ENCODE measurements around the gene LAMC3.

Gene LAMC3

DNA sequence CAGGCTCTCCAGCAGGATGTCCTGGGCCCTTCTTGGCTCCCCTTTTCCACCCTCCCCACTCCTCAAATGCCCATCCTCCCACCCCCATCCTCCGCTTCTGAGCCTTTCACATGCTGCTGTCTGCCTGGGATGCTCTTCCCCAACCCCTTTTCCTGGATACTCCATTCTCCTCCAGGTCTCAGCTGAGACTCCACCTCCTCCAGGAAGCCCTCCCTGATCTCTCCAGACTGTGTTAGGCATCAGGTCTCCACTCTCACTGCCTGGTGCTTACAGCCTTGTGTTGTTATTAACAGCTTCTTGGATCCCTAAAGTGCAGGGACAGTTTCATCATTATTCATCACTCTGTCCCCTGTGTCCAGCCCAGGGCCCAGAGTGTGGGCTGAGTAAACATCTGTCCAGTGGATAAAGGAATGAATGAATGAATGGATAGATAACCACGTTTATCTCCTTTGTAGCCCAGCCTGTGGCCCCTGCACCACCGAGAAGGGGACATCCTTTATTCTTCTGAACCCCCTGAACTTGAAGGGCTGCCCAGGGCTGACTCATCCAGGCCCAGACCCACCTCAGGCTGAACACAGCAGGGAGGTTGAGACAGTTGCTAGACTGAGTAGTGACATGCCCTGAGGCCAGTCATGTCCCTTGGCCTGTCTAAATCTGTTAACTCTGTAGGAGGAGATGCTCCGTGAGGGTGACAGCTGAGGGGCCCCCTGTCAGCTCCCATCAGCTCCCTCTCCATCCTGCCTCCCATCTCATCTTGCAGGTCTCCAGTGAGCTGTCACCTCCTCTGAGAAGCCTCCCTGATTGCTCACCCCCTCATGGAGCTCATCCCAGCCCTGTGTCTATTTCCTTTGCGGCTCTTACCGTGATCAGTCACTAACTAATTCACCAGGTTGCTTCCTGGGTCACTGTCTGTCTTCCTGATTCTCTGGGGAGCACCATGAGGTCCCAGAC lies 14.6 kb upstream of the LAMC3 start:
- TF ChIP-seq, protein P1, sequence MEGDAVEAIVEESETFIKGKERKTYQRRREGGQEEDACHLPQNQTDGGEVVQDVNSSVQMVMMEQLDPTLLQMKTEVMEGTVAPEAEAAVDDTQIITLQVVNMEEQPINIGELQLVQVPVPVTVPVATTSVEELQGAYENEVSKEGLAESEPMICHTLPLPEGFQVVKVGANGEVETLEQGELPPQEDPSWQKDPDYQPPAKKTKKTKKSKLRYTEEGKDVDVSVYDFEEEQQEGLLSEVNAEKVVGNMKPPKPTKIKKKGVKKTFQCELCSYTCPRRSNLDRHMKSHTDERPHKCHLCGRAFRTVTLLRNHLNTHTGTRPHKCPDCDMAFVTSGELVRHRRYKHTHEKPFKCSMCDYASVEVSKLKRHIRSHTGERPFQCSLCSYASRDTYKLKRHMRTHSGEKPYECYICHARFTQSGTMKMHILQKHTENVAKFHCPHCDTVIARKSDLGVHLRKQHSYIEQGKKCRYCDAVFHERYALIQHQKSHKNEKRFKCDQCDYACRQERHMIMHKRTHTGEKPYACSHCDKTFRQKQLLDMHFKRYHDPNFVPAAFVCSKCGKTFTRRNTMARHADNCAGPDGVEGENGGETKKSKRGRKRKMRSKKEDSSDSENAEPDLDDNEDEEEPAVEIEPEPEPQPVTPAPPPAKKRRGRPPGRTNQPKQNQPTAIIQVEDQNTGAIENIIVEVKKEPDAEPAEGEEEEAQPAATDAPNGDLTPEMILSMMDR (IDR thresholded peaks at IDR 0.05), result no peak

DNA sequence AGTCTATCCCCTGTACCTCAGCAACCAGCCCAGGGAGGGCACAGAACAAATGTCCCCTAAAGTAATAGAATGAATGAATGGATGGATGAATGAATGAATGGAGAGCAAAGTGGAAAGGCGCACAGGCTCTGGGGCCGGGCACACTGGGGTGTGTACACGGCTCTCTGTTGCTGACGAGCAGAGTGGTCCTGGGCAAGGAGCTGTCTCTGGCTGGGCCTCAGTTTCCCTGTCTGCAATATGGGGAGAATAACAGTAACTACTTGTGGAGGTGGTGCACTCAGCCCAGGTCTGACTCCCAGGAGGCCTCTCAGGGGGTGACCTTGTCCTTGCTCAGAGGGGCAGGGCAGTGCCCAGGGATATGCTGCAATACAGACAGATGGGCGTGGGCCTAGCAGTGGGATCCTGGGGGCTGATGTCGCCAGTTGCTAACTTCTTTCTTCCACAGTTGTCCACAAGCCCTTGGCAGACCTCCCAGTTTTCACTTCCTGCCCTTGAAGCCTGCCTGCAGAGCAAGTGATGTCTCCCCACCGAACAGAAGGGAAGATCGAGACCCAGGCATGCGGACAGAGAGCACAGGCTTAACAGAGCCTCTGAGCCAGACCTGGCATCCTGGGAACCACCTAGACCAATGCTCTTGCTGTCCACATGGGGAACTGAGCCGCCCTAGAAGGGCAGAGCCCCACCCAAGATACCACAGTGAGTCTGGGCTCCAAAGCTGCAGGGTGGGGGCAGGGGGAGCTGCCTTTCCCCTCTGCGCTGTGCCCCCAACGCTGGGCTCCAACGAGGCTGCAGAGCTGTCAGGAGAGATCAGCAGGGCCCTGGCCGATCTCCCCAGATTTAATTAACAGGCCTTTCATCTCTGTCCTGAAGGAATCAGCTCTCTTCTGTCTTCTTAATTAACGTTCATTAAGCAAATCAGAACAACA lies 13.6 kb upstream of the LAMC3 start:
- TF ChIP-seq, protein P1 (IDR thresholded peaks at IDR 0.05), result no peak

DNA sequence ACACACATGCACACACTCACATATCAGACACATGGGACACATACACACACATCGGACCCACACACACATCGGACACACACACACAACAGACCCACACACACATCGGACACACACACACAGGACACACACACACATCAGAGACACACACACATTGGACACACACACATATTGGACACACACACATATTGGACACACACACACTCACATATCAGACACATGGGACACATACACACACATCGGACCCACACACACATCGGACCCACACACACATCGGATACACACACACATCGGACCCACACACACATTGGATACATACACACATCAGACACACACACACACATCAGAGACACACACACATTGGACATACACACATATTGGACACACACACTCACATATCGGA lies 12.8 kb upstream of the LAMC3 start:
- TF ChIP-seq, protein P1 (IDR thresholded peaks at IDR 0.05), result no peak

DNA sequence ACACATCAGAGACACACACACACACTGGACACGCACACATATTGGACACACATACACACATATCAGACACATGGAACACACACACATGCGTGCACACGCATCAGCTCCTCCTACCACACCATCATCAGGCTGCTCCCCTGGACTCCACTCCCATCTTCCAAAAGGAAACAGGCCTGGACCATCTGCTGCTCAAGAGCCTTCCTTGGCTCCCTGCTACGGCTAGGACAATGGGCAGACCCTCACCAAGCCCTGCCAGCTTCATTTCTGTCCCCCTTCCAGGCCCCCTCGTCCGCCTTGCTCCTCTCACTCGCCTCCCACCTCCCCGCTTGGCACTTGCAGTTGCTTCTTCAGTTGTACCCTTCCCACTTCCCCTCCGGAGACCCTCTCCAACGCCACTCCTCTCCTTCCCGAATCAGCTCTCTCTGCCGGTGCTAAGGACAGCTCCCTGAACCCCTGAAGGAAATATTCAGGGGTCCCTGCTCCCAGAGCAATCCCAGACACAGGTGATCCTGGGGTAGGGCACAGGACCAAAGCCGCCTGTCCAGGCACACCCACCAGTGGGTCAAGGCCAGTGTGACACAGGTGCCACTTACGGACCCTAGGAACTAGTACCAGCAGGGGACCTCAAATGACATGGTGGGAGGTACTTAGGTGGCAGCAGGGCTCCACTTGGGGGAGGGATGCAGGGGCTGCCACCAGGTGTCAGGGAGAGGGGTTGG lies 12.1 kb upstream of the LAMC3 start:
- TF ChIP-seq, protein P1 (IDR thresholded peaks at IDR 0.05), result no peak

DNA sequence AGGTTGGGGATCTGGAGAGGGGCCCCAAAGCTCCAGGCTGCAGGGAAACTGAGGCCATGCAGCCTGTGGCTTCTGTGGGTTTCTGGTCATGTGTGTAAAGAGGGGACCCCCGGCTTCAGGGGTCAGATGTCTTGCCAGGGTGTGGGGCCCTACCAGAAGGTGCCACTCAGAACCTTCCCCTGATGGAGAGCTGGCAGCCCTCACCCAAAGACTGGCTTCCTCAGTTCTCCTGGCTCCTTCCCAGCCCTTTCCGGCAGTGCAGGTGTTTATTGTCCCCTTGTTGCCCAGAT lies 11.6 kb upstream of the LAMC3 start:
- TF ChIP-seq, protein P1 (IDR thresholded peaks at IDR 0.05), result no peak

DNA sequence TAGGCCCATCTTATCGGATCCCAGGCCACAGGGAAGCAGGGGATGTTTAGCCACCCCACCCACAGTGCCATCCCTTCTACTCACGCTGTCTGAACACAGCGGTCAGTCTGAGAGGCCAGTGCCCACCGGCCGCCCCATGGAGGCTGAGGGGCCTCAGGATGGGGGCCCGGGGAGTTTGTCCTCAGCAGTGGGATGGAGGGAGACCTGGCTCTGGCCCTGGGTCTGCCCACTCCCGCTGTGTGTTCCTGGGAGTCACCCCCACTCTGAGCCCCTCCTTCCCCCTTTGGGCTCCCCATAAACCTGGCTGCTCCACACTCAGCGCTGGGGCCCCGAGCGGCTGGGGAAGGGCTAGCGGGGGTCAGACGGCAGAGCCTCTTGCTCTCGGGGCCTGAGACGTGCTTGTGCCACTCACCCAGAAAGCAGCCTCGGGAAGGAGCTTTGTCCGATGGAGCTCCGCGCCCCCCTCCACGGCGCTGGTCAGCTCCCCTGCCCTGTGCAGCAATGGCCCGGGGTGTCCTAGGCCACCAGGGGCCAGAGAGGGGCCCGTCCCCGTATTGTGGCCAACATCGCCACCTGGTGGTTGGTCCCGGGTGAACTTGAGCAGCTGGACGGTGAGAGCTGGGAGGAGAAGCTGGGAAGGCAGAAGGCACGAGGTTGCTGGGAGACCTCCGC lies 10.9 kb upstream of the LAMC3 start:
- TF ChIP-seq, protein P1 (IDR thresholded peaks at IDR 0.05), result peak; percentile 84
